ENCODE data around the gene CNN2. TPM values are rescaled to one million over a fixed set of nuclear protein-coding genes. Genes with fewer than 3 reads are reported as not detected.
A peak's percentile ranks its signal among the peaks of the same experiment; 100 is the strongest.

CNN2 gene
- total RNA-seq, 1 donor from 2014 or later: 189 TPM

DNA sequence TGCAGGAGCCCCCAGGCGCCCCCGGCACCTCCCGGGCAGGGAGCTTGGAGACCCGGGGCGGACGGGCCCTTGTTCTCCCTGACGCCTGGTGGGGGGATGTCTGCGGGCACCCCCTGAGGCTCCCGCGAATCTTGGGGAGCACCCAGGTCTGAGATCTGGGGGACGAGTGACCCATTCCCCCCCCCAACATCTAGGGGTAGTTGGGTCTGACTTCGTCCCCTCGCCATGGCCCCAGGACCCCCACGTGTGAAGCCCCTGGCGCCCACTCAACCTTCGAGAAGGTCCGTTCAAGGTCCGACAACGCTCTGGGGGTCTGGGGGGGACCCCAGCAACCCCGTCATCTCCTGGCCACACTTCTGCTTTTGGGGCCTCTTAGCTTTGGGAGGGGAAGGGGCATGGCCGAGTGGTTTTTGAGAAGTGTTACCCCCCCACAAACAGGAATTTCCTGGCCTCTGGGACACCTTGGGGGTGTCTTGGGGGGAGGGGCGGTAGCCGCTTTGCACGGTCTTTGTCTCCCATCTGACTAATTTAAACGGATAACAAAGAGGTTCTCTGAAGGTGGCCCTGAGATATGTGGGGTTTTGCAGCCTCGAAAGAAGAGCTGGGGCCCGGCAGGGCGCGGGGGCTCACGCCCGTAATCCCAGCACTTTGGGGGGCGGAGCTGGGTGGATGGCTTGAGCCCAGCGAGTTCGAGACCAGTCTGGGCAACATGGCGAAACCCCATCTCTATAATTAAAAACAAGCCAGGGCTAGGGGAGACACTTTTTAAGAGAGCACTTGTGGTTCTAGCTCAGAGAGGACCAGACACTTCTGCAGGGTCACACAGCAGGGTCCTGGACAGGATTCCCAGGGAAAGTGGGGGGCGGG, 608 bp downstream of the CNN2 start:
- peaks cover 9% of the 10 kb centered on the region for H3K36me3 ChIP-seq (ENCODE audit: control insufficient read depth, insufficient read depth, low read length)
- peak overlapping the region; percentile 96 for H3K4me3 ChIP-seq (ENCODE audit: low read depth, low read length)
- H3K27me3 ChIP-seq (ENCODE audit: control insufficient read depth, insufficient read depth, low read length): no peaks in the 10 kb centered on the region
- peak; percentile 13 for DNase-seq (ENCODE audit: low read depth)
- no peak for FAIRE-seq
- TF ChIP-seq, protein P1, sequence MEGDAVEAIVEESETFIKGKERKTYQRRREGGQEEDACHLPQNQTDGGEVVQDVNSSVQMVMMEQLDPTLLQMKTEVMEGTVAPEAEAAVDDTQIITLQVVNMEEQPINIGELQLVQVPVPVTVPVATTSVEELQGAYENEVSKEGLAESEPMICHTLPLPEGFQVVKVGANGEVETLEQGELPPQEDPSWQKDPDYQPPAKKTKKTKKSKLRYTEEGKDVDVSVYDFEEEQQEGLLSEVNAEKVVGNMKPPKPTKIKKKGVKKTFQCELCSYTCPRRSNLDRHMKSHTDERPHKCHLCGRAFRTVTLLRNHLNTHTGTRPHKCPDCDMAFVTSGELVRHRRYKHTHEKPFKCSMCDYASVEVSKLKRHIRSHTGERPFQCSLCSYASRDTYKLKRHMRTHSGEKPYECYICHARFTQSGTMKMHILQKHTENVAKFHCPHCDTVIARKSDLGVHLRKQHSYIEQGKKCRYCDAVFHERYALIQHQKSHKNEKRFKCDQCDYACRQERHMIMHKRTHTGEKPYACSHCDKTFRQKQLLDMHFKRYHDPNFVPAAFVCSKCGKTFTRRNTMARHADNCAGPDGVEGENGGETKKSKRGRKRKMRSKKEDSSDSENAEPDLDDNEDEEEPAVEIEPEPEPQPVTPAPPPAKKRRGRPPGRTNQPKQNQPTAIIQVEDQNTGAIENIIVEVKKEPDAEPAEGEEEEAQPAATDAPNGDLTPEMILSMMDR (IDR thresholded peaks at IDR 0.05; ENCODE audit: insufficient read depth, low read length, severe bottlenecking): no peak

GRCh38 chr19:1027650-1028061, 1.2 kb downstream of the CNN2 start:
- no peak for FAIRE-seq
- peak overlapping the region; percentile 96 for H3K4me3 ChIP-seq (ENCODE audit: low read depth, low read length)
- peak; percentile 16 for DNase-seq (ENCODE audit: low read depth)
- peaks cover 14% of the 10 kb centered on the region for H3K36me3 ChIP-seq (ENCODE audit: control insufficient read depth, insufficient read depth, low read length)
- TF ChIP-seq, protein P1 (IDR thresholded peaks at IDR 0.05; ENCODE audit: insufficient read depth, low read length, severe bottlenecking): no peak
- H3K27me3 ChIP-seq (ENCODE audit: control insufficient read depth, insufficient read depth, low read length): no peaks in the 10 kb centered on the region

DNA sequence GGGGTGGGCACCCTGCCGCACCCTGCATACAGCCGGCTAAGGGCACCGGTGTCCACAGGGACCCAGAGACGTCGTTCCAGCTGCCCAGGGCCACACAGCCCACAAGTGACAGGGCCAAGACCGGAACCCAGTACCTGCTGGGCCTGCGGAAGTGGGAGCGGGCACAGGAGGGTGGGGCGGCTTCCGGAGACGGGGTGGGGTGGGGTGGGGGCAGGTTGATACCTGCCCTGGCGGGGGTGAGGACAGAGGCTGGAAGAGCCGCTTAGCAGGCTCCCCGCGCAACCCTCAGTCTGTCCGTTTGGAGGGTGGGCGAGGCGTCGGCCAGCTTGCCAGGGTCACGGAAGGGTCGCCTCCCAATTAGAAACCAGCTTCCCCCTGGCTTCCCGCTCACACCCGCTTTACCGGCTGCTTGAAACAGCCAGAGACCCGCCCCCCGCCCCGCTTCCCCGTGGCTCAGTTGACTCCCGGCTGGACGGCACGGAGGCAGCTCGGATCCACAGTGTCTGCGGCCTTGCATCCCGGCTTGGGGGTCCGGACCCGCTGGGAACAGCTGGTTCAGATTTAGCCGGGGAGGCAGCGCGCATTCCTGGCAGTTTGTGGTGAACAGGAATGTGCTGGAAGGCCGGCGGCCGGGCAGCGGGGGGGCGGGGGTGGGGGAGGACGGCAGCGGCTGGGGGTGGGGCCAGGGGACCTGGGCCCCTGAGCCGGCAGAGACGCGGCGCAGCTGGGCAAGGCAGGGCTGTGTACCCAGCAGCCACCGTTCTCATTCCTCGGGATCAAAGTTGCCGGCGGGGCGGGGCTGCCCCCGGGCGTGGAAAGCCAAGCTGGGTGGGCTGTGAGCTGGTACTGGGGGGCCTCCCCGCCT, 1.9 kb downstream of the CNN2 start:
- Histone ChIP-seq H3K36me3 (ENCODE audit: control insufficient read depth, insufficient read depth, low read length) (peaks cover 14% of the 10 kb centered on the region), H3K27me3 (ENCODE audit: control insufficient read depth, insufficient read depth, low read length) (no peaks in the 10 kb centered on the region), H3K4me3 (ENCODE audit: low read depth, low read length) (peak overlapping the region; percentile 96)
- no peak for FAIRE-seq
- TF ChIP-seq, protein P1 (IDR thresholded peaks at IDR 0.05; ENCODE audit: insufficient read depth, low read length, severe bottlenecking): no peak
- peak; percentile 67 for DNase-seq (ENCODE audit: low read depth)

GRCh38 chr19:1032264-1032867, 6.0 kb downstream of the CNN2 start:
- Histone ChIP-seq H3K36me3 (ENCODE audit: control insufficient read depth, insufficient read depth, low read length) (peaks cover 27% of the 10 kb centered on the region), H3K4me3 (ENCODE audit: low read depth, low read length) (no peak overlapping the region), H3K27me3 (ENCODE audit: control insufficient read depth, insufficient read depth, low read length) (no peaks in the 10 kb centered on the region)
- TF ChIP-seq, protein P1 (IDR thresholded peaks at IDR 0.05; ENCODE audit: insufficient read depth, low read length, severe bottlenecking): no peak
- FAIRE-seq (no peak), DNase-seq (ENCODE audit: low read depth) (no peak)

- FAIRE-seq (no peak), DNase-seq (ENCODE audit: low read depth) (no peak)
- TF ChIP-seq, protein P1 (IDR thresholded peaks at IDR 0.05; ENCODE audit: insufficient read depth, low read length, severe bottlenecking): no peak
- H3K27me3 ChIP-seq (ENCODE audit: control insufficient read depth, insufficient read depth, low read length): no peaks in the 10 kb centered on the region
- no peak overlapping the region for H3K4me3 ChIP-seq (ENCODE audit: low read depth, low read length)
- H3K36me3 ChIP-seq (ENCODE audit: control insufficient read depth, insufficient read depth, low read length): peaks cover 26% of the 10 kb centered on the region
These were observed 9.7 kb downstream of the CNN2 start for GRCh38 chr19:1035998-1036621.

All from bronchial epithelial cell (primary cell).